ENCODE measurements around the gene SUN2. TPM values are rescaled to one million over a fixed set of nuclear protein-coding genes. Genes with fewer than 3 reads are reported as not detected.

SUN2 gene
- polyA plus RNA-seq, 1 donor from 2014 or later = 172 TPM

- TF ChIP-seq SMC3 (conservative IDR thresholded peaks at IDR 0.05; ENCODE audit: poor library complexity) (no peak), EP300 (conservative IDR thresholded peaks at IDR 0.05; ENCODE audit: poor library complexity, severe bottlenecking) (no peak), RAD21 (conservative IDR thresholded peaks at IDR 0.05) (no peak), POLR2AphosphoS5 (IDR thresholded peaks at IDR 0.05) (no peak), REST (IDR thresholded peaks at IDR 0.05; ENCODE audit: borderline replicate concordance) (no peak), EZH2 (IDR thresholded peaks at IDR 0.05; ENCODE audit: borderline replicate concordance, insufficient read depth, low read length, poor library complexity, severe bottlenecking) (no peak), MXI1 (conservative IDR thresholded peaks at IDR 0.05; ENCODE audit: poor library complexity, severe bottlenecking) (no peak)
- H3K79me2 ChIP-seq (replicated peaks; ENCODE audit: insufficient read depth, low read length) = no peaks in the 10 kb centered on the region
- no peak overlapping the region for H2AFZ ChIP-seq (ENCODE audit: low read depth, low read length)
- H3K27ac ChIP-seq (ENCODE audit: low read length) = no peak overlapping the region
- H3K27me3 ChIP-seq (ENCODE audit: insufficient read depth, low read depth, low read length) = no peaks in the 10 kb centered on the region
- H3K9me3 ChIP-seq (ENCODE audit: low read length) = no peaks in the 10 kb centered on the region
- no peak overlapping the region for H3K4me3 ChIP-seq (ENCODE audit: low read length)
- no peaks in the 10 kb centered on the region for H3F3A ChIP-seq (ENCODE audit: insufficient read depth, low read length, poor library complexity, severe bottlenecking)
- peaks cover 16% of the 10 kb centered on the region for H3K36me3 ChIP-seq (ENCODE audit: insufficient read depth, low read length)
- no peak overlapping the region for H3K4me2 ChIP-seq (ENCODE audit: low read length)
- no peaks in the 10 kb centered on the region for H4K20me1 ChIP-seq (ENCODE audit: insufficient read depth)
- H3K9ac ChIP-seq (ENCODE audit: low read length) = no peak overlapping the region
- H3K9me2 ChIP-seq (ENCODE audit: insufficient read depth, low read length) = no peaks in the 10 kb centered on the region
Measured at GRCh38 chr22:38739300-38740055, 16.3 kb downstream of the SUN2 start.

DNA sequence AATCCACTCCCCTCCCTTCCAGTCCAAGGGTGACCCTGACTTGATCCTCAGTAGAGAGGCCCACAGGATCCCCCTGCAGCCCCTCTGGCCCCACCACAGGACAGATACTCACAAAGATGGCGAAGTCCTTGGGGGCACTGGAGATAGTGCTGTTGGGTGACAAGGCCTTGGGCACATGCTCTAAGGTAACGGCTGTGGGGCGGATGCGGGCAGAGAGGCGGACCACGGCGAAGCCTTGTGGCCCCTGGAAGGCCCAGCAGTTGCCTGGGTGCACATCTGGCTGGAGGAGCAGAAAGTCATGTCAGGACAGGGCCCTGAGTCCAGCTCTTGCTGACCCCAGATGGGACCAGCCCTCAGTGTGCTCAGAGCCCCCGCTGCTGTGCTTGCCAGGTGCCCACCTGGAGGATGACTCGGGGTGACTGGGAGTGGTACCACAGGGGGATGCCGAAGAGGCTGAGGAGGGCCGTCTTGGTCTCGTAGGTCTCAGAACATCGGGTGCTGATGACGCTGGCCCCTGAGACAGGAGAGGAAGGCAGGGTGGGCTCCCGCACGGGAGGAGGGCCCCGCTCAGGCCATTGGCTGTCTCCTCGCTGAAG is 17.2 kb downstream of the SUN2 start:
- H3K9me3 ChIP-seq (ENCODE audit: low read length) = no peaks in the 10 kb centered on the region
- no peak overlapping the region for H3K27ac ChIP-seq (ENCODE audit: low read length)
- H3K27me3 ChIP-seq (ENCODE audit: insufficient read depth, low read depth, low read length) = no peaks in the 10 kb centered on the region
- TF ChIP-seq SMC3 (conservative IDR thresholded peaks at IDR 0.05; ENCODE audit: poor library complexity) (no peak), EZH2 (IDR thresholded peaks at IDR 0.05; ENCODE audit: borderline replicate concordance, insufficient read depth, low read length, poor library complexity, severe bottlenecking) (no peak), REST (IDR thresholded peaks at IDR 0.05; ENCODE audit: borderline replicate concordance) (no peak), EP300 (conservative IDR thresholded peaks at IDR 0.05; ENCODE audit: poor library complexity, severe bottlenecking) (no peak), TAF1 (IDR thresholded peaks at IDR 0.05; ENCODE audit: low read depth) (no peak), MXI1 (conservative IDR thresholded peaks at IDR 0.05; ENCODE audit: poor library complexity, severe bottlenecking) (no peak), POLR2AphosphoS5 (IDR thresholded peaks at IDR 0.05) (no peak), RAD21 (conservative IDR thresholded peaks at IDR 0.05) (no peak), CTCF (IDR thresholded peaks at IDR 0.05; ENCODE audit: poor library complexity, severe bottlenecking) (no peak)
- H3F3A ChIP-seq (ENCODE audit: insufficient read depth, low read length, poor library complexity, severe bottlenecking) = no peaks in the 10 kb centered on the region
- no peak overlapping the region for H3K4me2 ChIP-seq (ENCODE audit: low read length)
- H4K20me1 ChIP-seq (ENCODE audit: insufficient read depth) = no peaks in the 10 kb centered on the region
- no peak overlapping the region for H3K9ac ChIP-seq (ENCODE audit: low read length)
- no peak overlapping the region for H3K4me3 ChIP-seq (ENCODE audit: low read length)
- H2AFZ ChIP-seq (ENCODE audit: low read depth, low read length) = no peak overlapping the region
- peaks cover 16% of the 10 kb centered on the region for H3K36me3 ChIP-seq (ENCODE audit: insufficient read depth, low read length)
- no peaks in the 10 kb centered on the region for H3K9me2 ChIP-seq (ENCODE audit: insufficient read depth, low read length)
- no peaks in the 10 kb centered on the region for H3K79me2 ChIP-seq (replicated peaks; ENCODE audit: insufficient read depth, low read length)

Measured in neural cell (in vitro differentiated cells).